Measurements from ENCODE around the gene PLA2G12B.

DNA sequence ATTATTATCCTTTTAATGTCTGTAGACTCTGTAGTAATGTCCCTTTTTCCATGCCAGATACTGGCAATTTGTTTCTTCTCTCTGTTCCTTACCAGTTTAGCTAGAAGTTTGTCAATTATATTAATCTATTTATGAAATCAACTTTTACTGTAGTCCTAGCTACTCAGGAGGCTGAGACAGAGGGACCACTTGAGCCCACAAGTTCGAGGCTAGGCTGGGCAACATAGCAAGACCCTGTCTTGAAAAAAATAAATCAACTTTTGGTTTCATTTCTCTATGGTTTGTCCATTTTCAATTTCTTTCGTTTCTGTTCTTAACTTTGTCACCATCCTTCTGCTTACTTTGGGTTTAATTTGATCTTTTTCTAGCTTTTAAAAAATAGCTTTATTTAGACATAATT is 42.5 kb upstream of the PLA2G12B start:
- TF ChIP-seq, protein P1, sequence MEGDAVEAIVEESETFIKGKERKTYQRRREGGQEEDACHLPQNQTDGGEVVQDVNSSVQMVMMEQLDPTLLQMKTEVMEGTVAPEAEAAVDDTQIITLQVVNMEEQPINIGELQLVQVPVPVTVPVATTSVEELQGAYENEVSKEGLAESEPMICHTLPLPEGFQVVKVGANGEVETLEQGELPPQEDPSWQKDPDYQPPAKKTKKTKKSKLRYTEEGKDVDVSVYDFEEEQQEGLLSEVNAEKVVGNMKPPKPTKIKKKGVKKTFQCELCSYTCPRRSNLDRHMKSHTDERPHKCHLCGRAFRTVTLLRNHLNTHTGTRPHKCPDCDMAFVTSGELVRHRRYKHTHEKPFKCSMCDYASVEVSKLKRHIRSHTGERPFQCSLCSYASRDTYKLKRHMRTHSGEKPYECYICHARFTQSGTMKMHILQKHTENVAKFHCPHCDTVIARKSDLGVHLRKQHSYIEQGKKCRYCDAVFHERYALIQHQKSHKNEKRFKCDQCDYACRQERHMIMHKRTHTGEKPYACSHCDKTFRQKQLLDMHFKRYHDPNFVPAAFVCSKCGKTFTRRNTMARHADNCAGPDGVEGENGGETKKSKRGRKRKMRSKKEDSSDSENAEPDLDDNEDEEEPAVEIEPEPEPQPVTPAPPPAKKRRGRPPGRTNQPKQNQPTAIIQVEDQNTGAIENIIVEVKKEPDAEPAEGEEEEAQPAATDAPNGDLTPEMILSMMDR (IDR thresholded peaks at IDR 0.05) = no peak
- no peak for TF ChIP-seq EP300 (IDR thresholded peaks at IDR 0.05)

All from ovary (tissue), 3 donors.